Calu3 (cell line): ENCODE measurements around the gene QRFPR. TPM values are rescaled to one million over a fixed set of nuclear protein-coding genes. Genes with fewer than 3 reads are reported as not detected.

Source experiments
- BruUV-seq: library from RNA; stranded (reverse); fragments of 400-500 nt; replicated peaks from 2 replicates; lab custom pipeline; 2021; lab: Mats Ljungman, UMichigan
- CTCF ChIA-PET: fragments of 300-600 bp; sonication (Branson Sonifier 250); formaldehyde crosslinking; loops from one replicate; lab custom pipeline; 2022; ENCODE audit warnings: antibody characterized with exemption; lab: Charles Lee
- DNase-seq: peaks from one replicate; pipeline ENCODE4 v3.0.0; 2022
- H3K27ac Mint-ChIP-seq: one replicate; pipeline ENCODE4 v1.8.0; 2022; ENCODE audit warnings: mixed read lengths; ENCODE audit not compliant: unreplicated experiment
- H3K27me3 Mint-ChIP-seq: one replicate; pipeline ENCODE4 v1.8.0; 2022; ENCODE audit warnings: mixed read lengths; ENCODE audit not compliant: unreplicated experiment
- H3K36me3 Mint-ChIP-seq: one replicate; pipeline ENCODE4 v1.8.0; 2022; ENCODE audit warnings: mild to moderate bottlenecking, moderate library complexity, mixed read lengths; ENCODE audit not compliant: insufficient read depth, unreplicated experiment
- H3K4me1 Mint-ChIP-seq: one replicate; pipeline ENCODE4 v1.8.0; 2022; ENCODE audit warnings: mild to moderate bottlenecking, low read depth, mixed read lengths; ENCODE audit not compliant: unreplicated experiment
- H3K4me3 Mint-ChIP-seq: one replicate; pipeline ENCODE4 v1.8.0; 2022; ENCODE audit warnings: mild to moderate bottlenecking, low read depth, moderate library complexity, mixed read lengths; ENCODE audit not compliant: unreplicated experiment
- H3K9me3 Mint-ChIP-seq: one replicate; pipeline ENCODE4 v1.8.0; 2022; ENCODE audit warnings: low read depth, mixed read lengths; ENCODE audit not compliant: unreplicated experiment
- intact Hi-C: fragments of 100-400 bp; cut with micrococcal nuclease; formaldehyde crosslinking; loops from one replicate; pipeline ENCODE4 v1.10.0; 2022; ENCODE audit not compliant: unreplicated experiment
- total RNA-seq: library from RNA; stranded (reverse); gene quantifications from 2 replicates; pipeline ENCODE4 v1.2.3, GENCODE V29; 2022
- TF ChIP-seq, protein P1 (sequence below): fragments of 200-600 bp; IDR thresholded peaks from one replicate; pipeline ENCODE4 v1.8.0; 2022; ENCODE audit warnings: antibody characterized with exemption; ENCODE audit not compliant: unreplicated experiment

Gene QRFPR
- total RNA-seq, 1 experiment from 2014 or later: 1.0 TPM

DNA sequence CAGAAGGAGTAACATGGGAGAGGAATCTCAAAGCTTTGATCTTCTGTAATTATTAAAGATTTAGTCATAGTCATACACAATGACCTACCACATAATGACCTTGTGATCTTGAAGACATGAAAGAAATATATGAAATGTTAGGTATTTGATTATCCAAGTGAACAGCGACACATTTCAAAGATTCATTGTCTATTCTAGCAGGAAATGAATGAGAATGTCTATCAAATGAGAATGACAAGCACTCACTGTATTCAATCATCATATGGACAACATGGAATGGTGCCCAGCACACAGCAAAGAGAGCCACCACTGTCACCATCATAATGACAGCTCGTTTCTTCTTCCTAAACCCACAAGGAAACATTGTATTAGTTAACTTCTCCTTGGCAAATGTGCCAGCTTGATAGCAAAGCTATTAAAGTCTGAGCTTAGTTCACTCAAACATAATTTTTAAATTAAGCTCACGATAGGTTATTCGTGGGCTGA is 50.6 kb downstream of the QRFPR start:
- Mint-ChIP-seq H3K4me1 (no peaks in the 10 kb centered on the region), H3K27ac (no peak overlapping the region), H3K36me3 (no peaks in the 10 kb centered on the region), H3K9me3 (no peaks in the 10 kb centered on the region), H3K27me3 (no peaks in the 10 kb centered on the region), H3K4me3 (no peak overlapping the region)
- intact Hi-C loops: no loop called here
- BruUV-seq: no TSS peak
- CTCF ChIA-PET: no interaction called here
- DNase-seq: no peak
- TF ChIP-seq, protein P1, sequence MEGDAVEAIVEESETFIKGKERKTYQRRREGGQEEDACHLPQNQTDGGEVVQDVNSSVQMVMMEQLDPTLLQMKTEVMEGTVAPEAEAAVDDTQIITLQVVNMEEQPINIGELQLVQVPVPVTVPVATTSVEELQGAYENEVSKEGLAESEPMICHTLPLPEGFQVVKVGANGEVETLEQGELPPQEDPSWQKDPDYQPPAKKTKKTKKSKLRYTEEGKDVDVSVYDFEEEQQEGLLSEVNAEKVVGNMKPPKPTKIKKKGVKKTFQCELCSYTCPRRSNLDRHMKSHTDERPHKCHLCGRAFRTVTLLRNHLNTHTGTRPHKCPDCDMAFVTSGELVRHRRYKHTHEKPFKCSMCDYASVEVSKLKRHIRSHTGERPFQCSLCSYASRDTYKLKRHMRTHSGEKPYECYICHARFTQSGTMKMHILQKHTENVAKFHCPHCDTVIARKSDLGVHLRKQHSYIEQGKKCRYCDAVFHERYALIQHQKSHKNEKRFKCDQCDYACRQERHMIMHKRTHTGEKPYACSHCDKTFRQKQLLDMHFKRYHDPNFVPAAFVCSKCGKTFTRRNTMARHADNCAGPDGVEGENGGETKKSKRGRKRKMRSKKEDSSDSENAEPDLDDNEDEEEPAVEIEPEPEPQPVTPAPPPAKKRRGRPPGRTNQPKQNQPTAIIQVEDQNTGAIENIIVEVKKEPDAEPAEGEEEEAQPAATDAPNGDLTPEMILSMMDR: no peak

DNA sequence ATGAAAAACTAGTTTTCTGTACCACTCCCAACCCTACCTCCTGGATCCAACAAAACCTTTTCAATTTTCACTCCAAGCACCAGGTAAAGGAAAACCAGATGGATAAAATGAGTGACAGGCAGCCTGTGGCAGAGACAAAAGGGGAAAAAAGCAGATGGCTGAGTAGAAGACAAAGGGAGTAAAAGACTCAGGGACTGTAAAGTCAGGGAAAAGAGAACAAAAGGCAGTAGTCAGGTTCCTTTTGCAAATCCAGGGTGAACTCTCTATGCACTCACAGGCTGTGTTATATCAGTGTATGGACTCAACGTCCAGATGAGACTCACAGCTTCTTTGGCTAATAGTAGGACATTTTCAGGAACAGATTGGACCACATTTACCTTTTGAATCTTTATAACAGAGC is 54.2 kb downstream of the QRFPR start:
- H3K27ac Mint-ChIP-seq: no peak overlapping the region
- H3K4me1 Mint-ChIP-seq: no peaks in the 10 kb centered on the region
- no peaks in the 10 kb centered on the region for H3K27me3 Mint-ChIP-seq
- intact Hi-C loops: no loop called here
- TF ChIP-seq, protein P1: no peak
- H3K4me3 Mint-ChIP-seq: no peak overlapping the region
- CTCF ChIA-PET: no interaction called here
- H3K36me3 Mint-ChIP-seq: no peaks in the 10 kb centered on the region
- H3K9me3 Mint-ChIP-seq: no peaks in the 10 kb centered on the region
- no peak for DNase-seq
- no TSS peak for BruUV-seq

DNA sequence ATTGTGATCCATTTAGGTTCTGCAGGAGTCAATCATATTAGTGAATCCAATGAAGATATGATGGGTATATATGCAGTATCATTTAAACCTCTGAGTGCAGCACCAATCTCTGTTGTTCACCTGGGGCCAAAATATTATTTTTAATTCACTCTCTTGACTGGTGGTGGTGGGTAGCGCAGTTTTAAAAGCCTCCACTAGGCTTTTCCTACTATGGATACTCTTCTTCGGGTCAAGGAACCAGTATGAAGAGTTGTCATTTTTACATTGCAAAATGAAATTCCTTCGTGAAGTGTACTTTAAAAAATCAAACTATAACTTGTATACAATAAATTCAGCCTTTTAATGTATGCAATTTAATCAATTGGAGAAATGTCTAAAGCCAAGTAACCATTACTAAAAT is 56.5 kb downstream of the QRFPR start:
- BruUV-seq: no TSS peak
- H3K4me1 Mint-ChIP-seq: no peaks in the 10 kb centered on the region
- H3K27me3 Mint-ChIP-seq: no peaks in the 10 kb centered on the region
- CTCF ChIA-PET: no interaction called here
- DNase-seq: no peak
- intact Hi-C loops: no loop called here
- H3K9me3 Mint-ChIP-seq: no peaks in the 10 kb centered on the region
- H3K4me3 Mint-ChIP-seq: no peak overlapping the region
- TF ChIP-seq, protein P1: no peak
- no peak overlapping the region for H3K27ac Mint-ChIP-seq
- no peaks in the 10 kb centered on the region for H3K36me3 Mint-ChIP-seq

DNA sequence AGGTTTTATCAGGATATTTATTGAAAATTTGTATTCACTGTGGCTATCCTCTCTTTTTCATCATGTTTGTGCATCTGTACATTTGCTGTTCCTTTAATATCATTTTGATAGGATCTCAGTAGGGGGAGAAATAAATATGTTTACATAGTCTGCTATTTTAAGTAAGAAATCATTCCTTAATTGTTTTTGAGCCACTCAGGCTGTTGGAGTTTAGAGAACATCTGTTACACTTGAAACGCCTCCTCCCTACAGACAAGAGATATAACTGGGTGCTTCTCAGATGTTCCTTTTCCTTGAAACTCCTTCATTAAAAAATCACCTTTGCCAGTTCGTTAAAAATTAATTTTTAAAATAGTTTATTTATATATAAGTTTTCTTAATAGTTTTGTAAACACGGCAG is 59.4 kb downstream of the QRFPR start:
- Mint-ChIP-seq H3K27me3 (no peaks in the 10 kb centered on the region), H3K4me3 (no peak overlapping the region), H3K27ac (no peak overlapping the region), H3K36me3 (no peaks in the 10 kb centered on the region), H3K4me1 (no peaks in the 10 kb centered on the region), H3K9me3 (no peaks in the 10 kb centered on the region)
- TF ChIP-seq, protein P1: no peak
- no peak for DNase-seq
- CTCF ChIA-PET: no interaction called here
- BruUV-seq: no TSS peak
- intact Hi-C loops: no loop called here
